HG02943 (cell line): ENCODE measurements around the gene AVPI1.
"Not testable (repeated sequence)": the region's sequence is repeated elsewhere in the genome, so short reads cannot be mapped to it uniquely, and the experiment has no call there.

ENCODE experiments used
- ATAC-seq: cut with Tn5 transposase; IDR thresholded peaks from one replicate; pipeline ENCODE4 v1.9.1; 2021; ENCODE audit warnings: mild to moderate bottlenecking, low read depth, moderate library complexity; ENCODE audit not compliant: unreplicated experiment

The AVPI1 gene

GRCh38 chr10:97642471-97643159 lies 44.4 kb downstream of the AVPI1 start:
- ATAC-seq, result not testable (repeated sequence)

DNA sequence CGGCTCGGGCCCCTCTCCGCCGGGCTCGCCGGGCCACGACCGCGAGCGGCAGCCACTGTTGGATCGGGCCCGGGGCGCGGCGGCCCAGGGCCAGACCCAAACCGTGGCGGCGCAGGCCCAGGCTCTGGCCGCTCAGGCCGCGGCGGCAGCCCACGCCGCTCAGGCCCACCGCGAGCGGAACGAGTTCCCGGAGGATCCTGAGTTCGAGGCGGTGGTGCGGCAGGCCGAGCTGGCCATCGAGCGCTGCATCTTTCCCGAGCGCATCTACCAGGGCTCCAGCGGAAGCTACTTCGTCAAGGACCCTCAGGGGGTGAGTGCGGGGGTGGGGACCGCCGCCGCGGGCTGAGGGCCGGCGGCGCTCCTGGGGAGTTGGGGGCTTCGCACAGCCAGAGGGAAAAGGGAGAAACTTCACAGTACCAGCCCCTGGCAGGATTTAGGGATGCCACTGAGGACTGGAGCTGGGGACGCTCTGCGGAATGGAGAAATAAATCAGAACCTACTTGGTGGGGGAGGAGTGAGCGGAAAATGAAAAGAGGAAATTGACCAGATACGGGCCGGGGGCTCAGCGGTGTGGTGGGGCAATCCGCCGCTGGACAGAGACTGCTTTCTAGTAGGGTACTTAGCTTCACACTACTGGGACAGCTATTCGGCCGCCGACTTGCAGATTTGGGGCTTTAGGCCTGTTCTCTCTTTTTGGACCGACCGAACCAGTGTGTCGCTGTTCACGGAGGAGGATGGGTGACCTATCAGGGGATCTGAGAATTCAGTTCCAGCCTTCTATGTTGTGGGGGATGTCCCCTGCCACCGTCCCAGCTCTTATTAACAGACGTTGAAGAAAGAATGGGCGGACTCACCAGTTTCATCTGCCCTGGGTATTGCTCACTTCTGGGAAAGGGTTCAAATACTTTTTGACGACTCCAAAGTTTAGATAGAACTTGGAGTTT lies 45.9 kb downstream of the AVPI1 start:
- ATAC-seq, result peak; percentile 28

- ATAC-seq, result peak; percentile 98
Observed at GRCh38 chr10:97640174-97640867, 46.7 kb downstream of the AVPI1 start, which contains the start of gene PI4K2A. Gene PI4K2A (plus strand): TSS chr10:97640671. CDS start chr10:97640743, 72 bp downstream.

- ATAC-seq, result not testable (repeated sequence)
Observed at GRCh38 chr10:97639090-97639489, 48.0 kb downstream of the AVPI1 start.

- ATAC-seq, result no peak
Observed at GRCh38 chr10:97635577-97635976, 51.5 kb downstream of the AVPI1 start.

DNA sequence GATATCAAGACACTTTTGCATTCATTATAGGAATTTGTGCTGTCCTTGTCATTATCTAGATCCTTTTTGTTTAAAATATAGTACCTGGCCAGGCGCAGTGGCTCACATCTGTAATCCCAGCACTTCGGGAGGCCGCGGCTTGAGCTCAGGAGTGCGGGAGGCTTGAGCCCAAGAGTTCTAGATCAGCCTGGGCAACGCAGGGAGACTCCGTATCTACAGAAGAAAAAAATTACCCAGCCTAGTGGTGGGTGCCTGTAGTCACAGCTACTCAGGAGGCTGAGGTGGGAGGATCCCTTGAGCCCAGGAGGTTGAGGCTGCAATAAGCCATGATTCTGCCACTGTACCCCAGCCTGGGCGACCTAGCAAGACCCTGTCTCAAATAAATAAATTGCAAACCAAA lies 53.1 kb downstream of the AVPI1 start:
- ATAC-seq, result no peak

GRCh38 chr10:97632949-97633884 lies 53.8 kb downstream of the AVPI1 start, which contains the start of gene MORN4:
Gene MORN4 (minus strand): TSS chr10:97633500. CDS start chr10:97619653, 13,847 bp downstream.
- ATAC-seq, result peak; percentile 96

DNA sequence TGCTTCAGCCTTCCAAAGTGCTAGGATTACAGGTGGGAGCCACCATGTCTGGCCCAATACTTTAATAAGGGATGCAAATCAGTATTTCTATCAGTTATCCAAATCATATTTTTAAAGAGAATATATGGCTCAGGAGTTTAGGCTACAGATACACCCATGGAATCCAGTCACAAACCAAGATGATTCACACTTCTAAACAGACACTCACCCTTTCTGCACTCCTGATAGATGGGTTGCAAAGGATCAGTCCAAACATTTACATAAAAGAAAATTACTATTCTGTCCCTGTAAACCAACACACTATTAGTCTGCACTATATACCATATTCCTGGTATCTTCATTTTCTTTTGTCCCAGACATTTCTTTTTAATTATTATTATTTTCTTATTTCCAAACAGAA lies 55.9 kb downstream of the AVPI1 start:
- no peak for ATAC-seq

DNA sequence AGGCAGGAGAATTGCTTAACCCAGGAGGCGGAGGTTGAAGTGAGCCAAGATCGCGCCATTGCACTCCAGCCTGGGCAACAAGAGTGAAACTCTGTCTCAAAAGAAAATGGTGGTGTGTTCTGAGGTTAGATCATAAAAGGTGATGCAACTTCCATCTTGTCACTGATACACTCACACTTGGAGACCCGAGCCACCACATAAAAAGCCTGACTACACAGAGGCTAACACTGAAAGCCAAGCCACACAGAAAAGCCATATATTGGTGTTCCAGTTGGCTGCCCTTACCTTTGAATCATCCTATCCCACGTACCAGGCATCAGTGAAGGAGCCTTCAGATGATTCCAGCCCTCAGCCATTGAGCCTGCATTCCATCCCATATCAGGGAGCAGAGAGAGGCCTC lies 57.8 kb downstream of the AVPI1 start:
- no peak for ATAC-seq

DNA sequence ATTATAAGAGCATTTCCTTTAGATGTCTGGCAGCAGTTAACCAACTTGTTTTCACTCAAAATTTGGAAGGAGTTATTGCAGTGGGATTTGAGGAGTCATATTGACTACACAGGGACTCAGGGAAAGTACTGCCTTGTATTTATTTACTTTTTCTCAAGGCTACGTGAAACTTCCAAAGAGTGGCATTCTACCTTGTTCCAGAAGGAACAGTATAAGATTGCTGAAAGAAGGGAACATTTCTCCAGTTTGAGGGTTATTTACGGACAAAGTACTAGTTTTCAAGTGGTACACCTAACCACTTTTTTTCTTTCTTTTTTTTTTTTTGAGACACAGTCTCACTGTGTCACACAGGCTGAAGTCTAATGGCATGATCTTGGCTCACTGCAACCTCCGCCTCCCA lies 58.8 kb downstream of the AVPI1 start:
- no peak for ATAC-seq

- ATAC-seq, result no peak
Observed at GRCh38 chr10:97627731-97628130, 59.3 kb downstream of the AVPI1 start.
